ENCODE measurements around the gene CEP83.

CEP83 gene

GRCh38 chr12:94265966-94266745 lies 193.5 kb downstream of the CEP83 start:
- no peak for DNase-seq

GRCh38 chr12:94265539-94265938 lies 194.1 kb downstream of the CEP83 start:
- no peak for DNase-seq

GRCh38 chr12:94264736-94265485 lies 194.8 kb downstream of the CEP83 start:
- DNase-seq: no peak

GRCh38 chr12:94263905-94264561 lies 195.6 kb downstream of the CEP83 start:
- DNase-seq: no peak

GRCh38 chr12:94263011-94263811 lies 196.5 kb downstream of the CEP83 start:
- DNase-seq: peak; percentile 75

- DNase-seq: peak; percentile 24 to 35
Observed at GRCh38 chr12:94262228-94263010, 197.2 kb downstream of the CEP83 start.

- no peak for DNase-seq
Observed at GRCh38 chr12:94261786-94262185, 197.9 kb downstream of the CEP83 start.

GRCh38 chr12:94261119-94261518 lies 198.5 kb downstream of the CEP83 start:
- DNase-seq: no peak

- DNase-seq: no peak
Observed at GRCh38 chr12:94260717-94261116, 198.9 kb downstream of the CEP83 start.

GRCh38 chr12:94260017-94260416 lies 199.7 kb downstream of the CEP83 start:
- no peak for DNase-seq

- DNase-seq: no peak
Observed at GRCh38 chr12:94258593-94258992, 201.1 kb downstream of the CEP83 start.

All from AML-193 (cell line).